GM18517 (cell line): ENCODE measurements around the gene STK25.
"Not testable (repeated sequence)": the region's sequence is repeated elsewhere in the genome, so short reads cannot be mapped to it uniquely, and the experiment has no call there.

ENCODE experiments used
- ATAC-seq: cut with Tn5 transposase; IDR thresholded peaks from one replicate; pipeline ENCODE4 v1.9.1; 2021; ENCODE audit warnings: mild to moderate bottlenecking, moderate library complexity; ENCODE audit not compliant: unreplicated experiment

STK25 gene

GRCh38 chr2:241469746-241470145 lies 38.6 kb downstream of the STK25 start:
- no peak for ATAC-seq

GRCh38 chr2:241468476-241468781 lies 40.0 kb downstream of the STK25 start:
- no peak for ATAC-seq

DNA sequence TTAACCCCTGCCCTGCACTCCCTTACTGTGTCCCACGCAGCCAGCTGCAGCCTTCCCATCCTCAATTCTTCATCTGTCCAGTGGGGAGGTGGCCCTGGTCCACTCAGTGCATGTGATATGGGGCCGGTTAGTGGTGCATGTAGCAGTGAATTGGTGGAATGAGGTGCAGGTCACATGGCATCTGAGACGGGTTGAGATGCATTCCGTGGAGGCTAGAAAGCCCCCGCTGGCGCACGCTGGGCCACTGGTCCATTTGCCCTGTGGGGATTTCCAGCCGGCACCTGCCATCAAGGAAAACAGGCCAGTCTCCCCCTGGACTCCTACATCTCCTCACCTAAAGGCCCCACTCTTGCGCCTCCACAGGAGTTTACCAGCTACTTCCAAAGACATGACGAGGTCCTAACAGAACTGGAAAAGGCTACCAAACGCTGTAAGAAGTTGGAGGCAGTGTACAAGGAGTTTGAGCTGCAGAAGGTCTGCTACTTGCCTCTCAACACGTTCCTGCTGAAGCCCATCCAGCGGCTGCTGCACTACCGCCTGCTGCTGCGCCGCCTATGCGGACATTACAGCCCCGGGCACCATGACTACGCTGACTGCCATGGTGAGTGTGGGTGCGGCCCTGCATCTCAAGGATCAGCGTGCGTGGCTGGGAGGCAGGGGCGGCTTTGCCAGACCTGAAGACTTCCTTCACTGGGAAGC lies 40.5 kb downstream of the STK25 start:
- ATAC-seq, result no peak

GRCh38 chr2:241466230-241466629 lies 42.2 kb downstream of the STK25 start:
- ATAC-seq, result no peak

GRCh38 chr2:241465543-241465942 lies 42.8 kb downstream of the STK25 start:
- ATAC-seq, result no peak

- no peak for ATAC-seq
Observed at GRCh38 chr2:241463276-241464135, 44.9 kb downstream of the STK25 start.

GRCh38 chr2:241461693-241462677 lies 46.4 kb downstream of the STK25 start:
- ATAC-seq, result no peak

GRCh38 chr2:241460631-241461030 lies 47.8 kb downstream of the STK25 start:
- no peak for ATAC-seq

DNA sequence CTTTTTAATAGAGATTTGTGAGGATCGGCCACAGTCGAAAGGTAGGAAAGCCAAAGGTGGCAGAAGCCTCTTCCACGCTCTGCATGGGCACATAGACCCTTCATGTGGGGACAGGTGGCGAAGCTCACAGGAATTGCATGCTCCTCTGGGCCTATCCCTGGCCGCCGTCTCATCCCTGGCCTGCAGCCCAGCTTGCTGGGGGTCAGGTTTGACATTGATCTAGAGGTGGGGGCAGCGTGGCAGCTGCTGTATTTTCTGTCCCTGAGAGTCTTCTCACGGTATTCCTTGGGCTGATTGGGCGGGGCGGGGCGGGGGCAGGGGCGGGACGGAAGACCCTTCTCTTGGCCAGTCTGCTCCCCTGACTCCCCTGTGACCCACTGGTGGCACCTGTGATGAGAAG lies 48.9 kb downstream of the STK25 start:
- no peak for ATAC-seq

- ATAC-seq, result no peak
Observed at GRCh38 chr2:241458687-241459086, 49.7 kb downstream of the STK25 start.

GRCh38 chr2:241456546-241456945 lies 51.8 kb downstream of the STK25 start:
- no peak for ATAC-seq

- no peak for ATAC-seq
Observed at GRCh38 chr2:241454837-241455485, 53.4 kb downstream of the STK25 start.

DNA sequence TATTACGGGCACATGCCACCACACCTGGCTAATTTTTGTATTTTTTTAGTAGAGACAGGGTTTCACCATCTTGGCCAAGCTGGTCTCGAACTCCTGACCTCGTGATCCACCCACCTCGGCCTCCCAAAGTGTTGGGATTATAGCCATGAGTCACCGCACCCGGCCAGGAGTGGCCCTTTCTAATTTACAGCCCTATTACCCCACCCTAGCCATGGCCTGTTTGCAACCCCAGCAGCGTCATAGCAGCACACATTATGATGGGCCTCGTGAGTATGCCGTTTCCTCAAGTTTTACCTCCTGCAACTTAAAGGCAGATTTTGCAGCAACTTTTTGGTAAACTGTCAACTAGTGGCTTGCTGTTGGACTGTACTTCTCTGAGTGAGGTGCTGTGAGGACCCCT lies 54.5 kb downstream of the STK25 start:
- not testable (repeated sequence) for ATAC-seq

GRCh38 chr2:241451840-241452506 lies 56.4 kb downstream of the STK25 start:
- no peak for ATAC-seq

DNA sequence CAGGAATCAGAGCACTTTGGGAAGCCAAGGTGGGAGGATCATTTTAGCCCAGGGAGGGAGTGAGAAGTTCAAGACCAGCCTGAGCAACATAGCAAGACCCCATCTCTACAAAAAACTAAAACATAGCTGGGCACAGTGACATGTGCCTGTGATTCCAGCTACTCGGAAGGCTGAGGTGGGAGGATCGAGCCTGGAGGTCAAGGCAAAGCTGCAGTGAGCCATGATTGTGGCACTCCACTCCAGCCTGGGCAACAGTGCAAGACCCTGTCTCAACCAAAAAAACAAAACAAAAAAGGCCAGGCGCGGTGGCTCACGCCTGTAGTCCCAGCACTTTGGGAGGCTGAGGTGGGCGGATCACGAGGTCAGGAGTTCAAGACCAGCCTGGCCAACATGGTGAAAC lies 58.3 kb downstream of the STK25 start:
- ATAC-seq, result not testable (repeated sequence)

GRCh38 chr2:241445426-241445825 lies 63.0 kb downstream of the STK25 start:
- no peak for ATAC-seq

GRCh38 chr2:241443486-241444223 lies 64.7 kb downstream of the STK25 start:
- no peak for ATAC-seq
